HG02798 (cell line): ENCODE measurements around the gene MTHFS.

Source experiments
- ATAC-seq: cut with Tn5 transposase; IDR thresholded peaks from one replicate; pipeline ENCODE4 v1.9.1; 2021; ENCODE audit warnings: mild to moderate bottlenecking; ENCODE audit not compliant: unreplicated experiment, poor library complexity

Gene MTHFS

DNA sequence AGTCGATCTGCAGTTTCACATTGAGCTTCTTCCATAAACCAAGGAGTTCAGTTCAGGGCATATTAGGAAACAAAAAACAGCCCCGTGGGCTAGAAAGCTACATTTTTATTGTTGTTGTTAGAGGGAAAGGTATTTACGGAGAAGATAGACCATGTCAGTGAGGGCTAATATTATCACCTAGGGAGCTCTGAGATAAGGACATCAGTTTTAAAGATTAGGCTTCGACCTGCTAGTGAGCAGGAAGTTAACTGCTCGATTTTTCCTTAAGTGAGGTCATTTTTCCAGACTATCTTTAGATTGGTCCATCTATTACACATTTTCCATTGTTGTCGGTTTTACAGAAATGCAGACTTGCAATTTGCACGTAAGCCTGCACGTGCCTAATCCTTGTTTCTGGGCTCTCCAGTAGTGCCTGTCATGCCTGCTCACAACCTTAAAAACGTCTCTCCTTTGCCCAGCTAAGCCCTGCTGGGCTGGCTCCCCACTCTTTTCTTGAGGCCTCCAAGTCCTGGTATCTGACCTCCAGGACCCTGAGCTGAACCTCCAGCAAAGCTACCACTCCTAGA lies 72.6 kb downstream of the MTHFS start:
- no peak for ATAC-seq

DNA sequence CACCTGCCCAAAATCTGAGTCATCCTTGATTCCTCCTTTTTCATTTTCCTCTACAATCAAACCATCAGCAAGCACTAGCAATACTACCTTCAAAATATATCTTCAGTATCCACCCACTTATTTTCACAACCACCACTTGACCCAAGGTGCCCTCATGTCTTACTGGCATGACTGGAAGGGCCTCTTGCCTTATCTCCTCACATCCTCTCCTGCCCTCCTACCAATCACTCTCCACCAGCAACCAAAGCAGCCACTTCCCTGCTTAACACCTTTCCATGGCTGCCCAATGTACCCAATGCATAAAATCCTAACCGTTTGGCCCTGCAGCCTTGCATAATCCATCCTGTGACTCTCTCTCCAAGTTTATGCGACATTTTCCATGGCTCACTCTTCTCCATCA lies 76.0 kb downstream of the MTHFS start:
- no peak for ATAC-seq

DNA sequence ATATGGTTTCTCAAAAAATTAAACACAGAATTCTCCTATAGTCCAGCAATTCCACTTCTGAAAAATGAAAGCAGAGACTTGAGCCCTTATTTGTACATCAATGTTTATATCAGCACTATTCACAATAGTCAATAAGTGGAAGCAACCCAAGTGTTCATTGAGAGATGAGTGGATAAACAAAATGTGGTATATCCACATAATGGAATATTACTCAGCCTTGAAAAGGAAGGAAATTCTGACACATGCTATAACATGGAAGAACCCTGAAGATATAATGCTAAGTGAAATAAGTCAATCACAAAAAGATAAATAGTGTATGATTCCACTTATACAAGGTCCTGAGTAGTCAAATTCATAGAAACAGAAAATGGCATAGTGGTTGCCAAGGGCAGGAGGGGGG lies 76.6 kb downstream of the MTHFS start:
- ATAC-seq, result no peak

- no peak for ATAC-seq
Measured at GRCh38 chr15:79816571-79816970, 80.2 kb downstream of the MTHFS start.

- no peak for ATAC-seq
Measured at GRCh38 chr15:79815468-79815867, 81.3 kb downstream of the MTHFS start.

DNA sequence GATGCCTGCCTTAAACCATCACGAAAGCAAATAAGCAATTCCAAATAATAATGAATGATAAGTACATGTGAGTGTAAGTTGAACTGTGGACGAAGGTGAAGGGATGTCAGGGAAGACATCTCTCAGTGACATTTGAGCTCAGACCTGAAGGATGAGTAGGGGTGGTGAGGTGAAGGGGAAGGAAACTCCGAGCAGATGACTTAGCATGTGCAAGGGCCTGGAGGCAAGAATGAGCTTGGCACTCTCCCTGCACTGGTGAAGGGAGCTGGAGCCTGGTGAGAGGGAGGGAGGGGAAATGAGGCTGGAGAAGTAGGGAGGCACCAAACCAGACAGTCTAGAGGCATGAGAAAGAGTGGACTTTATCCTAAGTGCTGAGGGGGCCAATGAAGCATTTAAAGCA lies 84.3 kb downstream of the MTHFS start:
- ATAC-seq, result no peak

- no peak for ATAC-seq
Measured at GRCh38 chr15:79811406-79812405, 85.1 kb downstream of the MTHFS start.

DNA sequence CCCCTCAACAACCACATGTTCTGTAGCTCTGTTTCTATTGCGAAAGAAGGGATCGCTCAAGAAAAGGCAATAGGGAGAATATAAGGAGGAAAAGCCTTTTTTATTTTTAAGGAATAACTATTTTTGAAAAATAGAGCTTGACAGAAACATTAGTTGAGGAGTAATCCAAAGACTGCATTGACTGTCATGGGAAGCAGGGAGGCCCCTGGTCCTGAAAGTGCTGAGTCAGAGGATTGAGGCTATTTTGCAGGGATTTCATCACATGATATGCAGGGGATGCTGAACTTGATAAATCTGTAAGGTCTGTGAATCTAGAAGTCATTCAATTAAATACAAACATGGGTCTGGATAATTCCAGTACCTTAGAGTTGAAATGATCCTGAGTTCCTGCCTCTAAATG lies 92.0 kb downstream of the MTHFS start:
- no peak for ATAC-seq

- no peak for ATAC-seq
Measured at GRCh38 chr15:79798311-79798710, 98.5 kb downstream of the MTHFS start.
